HG02610 (cell line): Measurements from ENCODE around the gene CBS.
"Not testable (repeated sequence)": the region's sequence is repeated elsewhere in the genome, so short reads cannot be mapped to it uniquely, and the experiment has no call there.

Experiments
- ATAC-seq: cut with Tn5 transposase; IDR thresholded peaks from one replicate; pipeline ENCODE4 v1.9.1; 2021; ENCODE audit warnings: mild to moderate bottlenecking, moderate library complexity; ENCODE audit not compliant: unreplicated experiment

Gene CBS

GRCh38 chr21:43075170-43076022 lies at the start of gene CBS:
Gene CBS, minus strand, starts transcription at chr21:43075835. Its CDS starts 3,642 bp downstream, at chr21:43072193.
- not testable (repeated sequence) for ATAC-seq

- ATAC-seq = not testable (repeated sequence)
Measured at GRCh38 chr21:43115956-43116355, 40.3 kb upstream of the CBS start.

GRCh38 chr21:43114483-43114882 lies 38.8 kb upstream of the CBS start:
- ATAC-seq = not testable (repeated sequence)

GRCh38 chr21:43109006-43109405 lies 33.4 kb upstream of the CBS start:
- not testable (repeated sequence) for ATAC-seq

- ATAC-seq = not testable (repeated sequence)
Measured at GRCh38 chr21:43108177-43108576, 32.5 kb upstream of the CBS start.

GRCh38 chr21:43107794-43108137 lies 32.1 kb upstream of the CBS start:
- not testable (repeated sequence) for ATAC-seq

GRCh38 chr21:43106965-43107793 lies 31.5 kb upstream of the CBS start, which contains the start of gene U2AF1:
Gene U2AF1, minus strand, starts transcription at chr21:43107570. Its CDS starts 76 bp downstream, at chr21:43107494.
- peak; percentile 72 for ATAC-seq

- not testable (repeated sequence) for ATAC-seq
Measured at GRCh38 chr21:43104642-43105041, 29.0 kb upstream of the CBS start.

- not testable (repeated sequence) for ATAC-seq
Measured at GRCh38 chr21:43102281-43102680, 26.6 kb upstream of the CBS start.

GRCh38 chr21:43101676-43102075 lies 26.0 kb upstream of the CBS start:
- ATAC-seq = not testable (repeated sequence)

- ATAC-seq = not testable (repeated sequence)
Measured at GRCh38 chr21:43101000-43101399, 25.4 kb upstream of the CBS start.

- not testable (repeated sequence) for ATAC-seq
Measured at GRCh38 chr21:43091979-43092614, 16.5 kb upstream of the CBS start.

GRCh38 chr21:43090947-43091346 lies 15.3 kb upstream of the CBS start:
- ATAC-seq = not testable (repeated sequence)

- ATAC-seq = not testable (repeated sequence)
Measured at GRCh38 chr21:43089463-43089862, 13.8 kb upstream of the CBS start.

GRCh38 chr21:43082587-43083300 lies 7.1 kb upstream of the CBS start:
- not testable (repeated sequence) for ATAC-seq

GRCh38 chr21:43076643-43077042 lies 1.0 kb upstream of the CBS start:
- ATAC-seq = not testable (repeated sequence)

GRCh38 chr21:43076023-43076637 lies 495 bp upstream of the CBS start:
- ATAC-seq = not testable (repeated sequence)

GRCh38 chr21:43074401-43075169 lies 1.1 kb downstream of the CBS start:
- not testable (repeated sequence) for ATAC-seq

- ATAC-seq = not testable (repeated sequence)
Measured at GRCh38 chr21:43072742-43073141, 2.9 kb downstream of the CBS start.
